ENCODE data around the gene PLXDC2. TPM values are rescaled to one million over a fixed set of nuclear protein-coding genes. Genes with fewer than 3 reads are reported as not detected.

The PLXDC2 gene
- total RNA-seq, 1 experiment from 2014 or later, result 38.7 TPM

DNA sequence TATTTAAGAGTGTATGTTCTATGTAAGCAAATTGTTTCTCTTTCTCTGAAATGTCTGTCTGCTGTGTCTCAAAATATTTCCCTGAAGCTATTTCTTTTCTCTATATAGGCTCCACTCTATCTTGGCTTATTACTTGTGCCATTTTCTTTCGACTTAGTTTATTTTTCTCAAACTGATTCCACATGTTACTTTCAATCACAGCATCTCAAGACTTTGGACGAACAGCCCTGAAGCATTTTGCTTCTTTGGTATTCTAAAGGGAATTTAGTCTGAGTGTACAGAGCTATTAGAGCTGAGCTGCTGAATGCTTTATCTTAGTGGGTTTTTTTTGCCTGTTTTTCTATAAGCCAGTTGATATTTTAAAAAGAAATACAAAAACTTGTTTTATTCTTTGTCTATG lies 95.7 kb downstream of the PLXDC2 start:
- Mint-ChIP-seq H3K4me1 (peaks cover 18 to 19% of the 10 kb centered on the region in 2 experiments), H3K36me3 (ENCODE audit: insufficient read depth in 1 of 3, low read depth in 3 of 3) (peaks cover 0 to 7% (median 4%) of the 10 kb centered on the region in 3 experiments; a peak in 3 of 7 replicates), H3K27ac (0 out of 7 replicates have a peak overlapping the region, but pooled peaks of 1 of the 3 experiments have one; percentile 62), H3K9me3 (peaks cover 0 to 7% of the 10 kb centered on the region in 2 experiments; a peak in 3 of 5 replicates), H3K27me3 (ENCODE audit: low read depth) (no peaks in the 10 kb centered on the region), H3K4me3 (no peak overlapping the region)
- Histone ChIP-seq H4K91ac (ENCODE audit: insufficient read length, low read depth, low read length) (no peak overlapping the region), H2AFZ (ENCODE audit: low read length) (no peak overlapping the region), H3K4me1 (ENCODE audit: insufficient read depth, low read length) (no peaks in the 10 kb centered on the region), H2BK15ac (ENCODE audit: low read depth, low read length) (no peak overlapping the region), H3K14ac (ENCODE audit: insufficient read depth, low read length) (no peak overlapping the region), H3K4me2 (ENCODE audit: insufficient read depth, insufficient read length, low read length) (no peak overlapping the region), H2BK20ac (ENCODE audit: low read depth, low read length, poor library complexity, severe bottlenecking) (no peak overlapping the region), H3K56ac (ENCODE audit: insufficient read length, low read depth, low read length) (no peak overlapping the region), H3K23me2 (ENCODE audit: insufficient read length, low read depth, low read length, poor library complexity, severe bottlenecking) (no peaks in the 10 kb centered on the region), H4K5ac (ENCODE audit: insufficient read length, low read depth, low read length) (no peak overlapping the region), H3K9me3 (ENCODE audit: control insufficient read depth, low read depth, low read length) (no peaks in the 10 kb centered on the region), H4K20me1 (ENCODE audit: control insufficient read depth, insufficient read depth, insufficient read length) (no peaks in the 10 kb centered on the region), H3K27ac (ENCODE audit: insufficient read length, low read depth, low read length) (no peak overlapping the region), H4K8ac (replicated peaks; ENCODE audit: insufficient read length, low read depth, low read length) (no peak overlapping the region), H3K4ac (ENCODE audit: low read depth, low read length) (no peak overlapping the region), H3K18ac (ENCODE audit: insufficient read length, low read depth, low read length) (no peak overlapping the region), H3K79me2 (ENCODE audit: insufficient read depth, low read length) (no peaks in the 10 kb centered on the region), H2BK5ac (ENCODE audit: insufficient read length, low read length) (no peak overlapping the region), H2BK120ac (ENCODE audit: low read depth, low read length, poor library complexity, severe bottlenecking) (no peak overlapping the region), H2AK5ac (ENCODE audit: insufficient read length, low read length) (no peak overlapping the region), H3T11ph (ENCODE audit: low read length) (no peak overlapping the region), H3K79me1 (ENCODE audit: insufficient read depth, low read depth, low read length, poor library complexity, severe bottlenecking) (peaks cover 2% of the 10 kb centered on the region), H2BK12ac (ENCODE audit: insufficient read length, low read depth, low read length) (no peak overlapping the region), H3K27me3 (ENCODE audit: insufficient read depth, low read length) (no peaks in the 10 kb centered on the region), H3K9ac (ENCODE audit: extremely low read depth, insufficient read length, low read length) (no peak overlapping the region), H3K23ac (ENCODE audit: insufficient read length, low read depth, low read length) (no peak overlapping the region)
- TF ChIP-seq, protein P1, sequence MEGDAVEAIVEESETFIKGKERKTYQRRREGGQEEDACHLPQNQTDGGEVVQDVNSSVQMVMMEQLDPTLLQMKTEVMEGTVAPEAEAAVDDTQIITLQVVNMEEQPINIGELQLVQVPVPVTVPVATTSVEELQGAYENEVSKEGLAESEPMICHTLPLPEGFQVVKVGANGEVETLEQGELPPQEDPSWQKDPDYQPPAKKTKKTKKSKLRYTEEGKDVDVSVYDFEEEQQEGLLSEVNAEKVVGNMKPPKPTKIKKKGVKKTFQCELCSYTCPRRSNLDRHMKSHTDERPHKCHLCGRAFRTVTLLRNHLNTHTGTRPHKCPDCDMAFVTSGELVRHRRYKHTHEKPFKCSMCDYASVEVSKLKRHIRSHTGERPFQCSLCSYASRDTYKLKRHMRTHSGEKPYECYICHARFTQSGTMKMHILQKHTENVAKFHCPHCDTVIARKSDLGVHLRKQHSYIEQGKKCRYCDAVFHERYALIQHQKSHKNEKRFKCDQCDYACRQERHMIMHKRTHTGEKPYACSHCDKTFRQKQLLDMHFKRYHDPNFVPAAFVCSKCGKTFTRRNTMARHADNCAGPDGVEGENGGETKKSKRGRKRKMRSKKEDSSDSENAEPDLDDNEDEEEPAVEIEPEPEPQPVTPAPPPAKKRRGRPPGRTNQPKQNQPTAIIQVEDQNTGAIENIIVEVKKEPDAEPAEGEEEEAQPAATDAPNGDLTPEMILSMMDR (conservative IDR thresholded peaks at IDR 0.05), result no peak
- no CpG with 5 or more reads among the region's 2 CpGs for WGBS (ENCODE audit: extremely low coverage, insufficient read length, low lambda C conversion rate)
- no peak for DNase-seq

All from H9 (cell line).